CD4-positive, alpha-beta memory T cell (primary cell): ENCODE measurements around the gene ARID5B. TPM values are rescaled to one million over a fixed set of nuclear protein-coding genes. Genes with fewer than 3 reads are reported as not detected.

ENCODE experiments used
- CTCF ChIA-PET: fragments of 350-600 bp; sonication (Branson Sonifier 250); formaldehyde crosslinking; loops from one replicate; lab custom pipeline; 2021; ENCODE audit warnings: inconsistent platforms; ENCODE audit not compliant: partially characterized antibody; lab: Charles Lee
- POLR2A ChIA-PET: fragments of 350-600 bp; sonication (Branson Sonifier 250); formaldehyde crosslinking; loops from one replicate; lab custom pipeline; 2021; ENCODE audit not compliant: partially characterized antibody; lab: Charles Lee
- DNase-seq, 5 donors: peaks; one replicate each; pipeline versions ENCODE4 v3.0.0 to v3.0.0-alpha.2; 2020 to 2022; ENCODE audit warnings: mixed read lengths in 1 of 5
- H3K27ac ChIP-seq: one replicate; pipeline ENCODE4 v1.7.0; 2013; ENCODE audit warnings: low read depth, low read length
- H3K27me3 ChIP-seq: 2 replicates; pipeline ENCODE4 v1.7.0; 2013; ENCODE audit warnings: mild to moderate bottlenecking, low read length, moderate library complexity; ENCODE audit not compliant: insufficient read depth
- H3K36me3 ChIP-seq: 2 replicates; pipeline ENCODE4 v1.7.0; 2013; ENCODE audit warnings: mild to moderate bottlenecking, low read length, moderate library complexity; ENCODE audit not compliant: insufficient read depth
- H3K4me1 ChIP-seq: 2 replicates; pipeline ENCODE4 v1.7.0; 2013; ENCODE audit warnings: mild to moderate bottlenecking, low read length, moderate library complexity; ENCODE audit not compliant: insufficient read depth
- H3K4me3 ChIP-seq, 2 donors: one replicate each; pipeline ENCODE4 v1.7.0; 2013; ENCODE audit warnings: low read length in 2 of 2, mild to moderate bottlenecking in 1 of 2
- H3K9me3 ChIP-seq, 2 donors: one replicate each; pipeline ENCODE4 v1.7.0; 2013; ENCODE audit warnings: low read length in 2 of 2, control low read depth in 1 of 2; ENCODE audit not compliant: control insufficient read depth in 1 of 2
- H3K27ac Mint-ChIP-seq, 7 donors: one replicate each; pipeline ENCODE4 v1.8.0; 2020 to 2021; ENCODE audit warnings: mixed read lengths in 7 of 7, mild to moderate bottlenecking in 6 of 7, inconsistent platforms in 3 of 7, moderate library complexity in 3 of 7
- H3K27me3 Mint-ChIP-seq, 2 donors: one replicate each; pipeline ENCODE4 v1.8.0; 2020 to 2021; ENCODE audit warnings: mixed read lengths in 2 of 2
- H3K36me3 Mint-ChIP-seq, 2 donors: one replicate each; pipeline ENCODE4 v1.8.0; 2020 to 2021; ENCODE audit warnings: mixed read lengths in 2 of 2, inconsistent platforms in 1 of 2, mild to moderate bottlenecking in 1 of 2
- H3K4me1 Mint-ChIP-seq, 4 donors: one replicate each; pipeline ENCODE4 v1.8.0; 2020 to 2021; ENCODE audit warnings: mixed read lengths in 4 of 4, mild to moderate bottlenecking in 1 of 4
- H3K4me3 Mint-ChIP-seq, 8 donors: one replicate each; pipeline ENCODE4 v1.8.0; 2020 to 2021; ENCODE audit warnings: mixed read lengths in 8 of 8, mild to moderate bottlenecking in 7 of 8, moderate library complexity in 6 of 8, inconsistent platforms in 3 of 8
- H3K9me3 Mint-ChIP-seq, 8 donors: one replicate each; pipeline ENCODE4 v1.8.0; 2020 to 2021; ENCODE audit warnings: mixed read lengths in 8 of 8, mild to moderate bottlenecking in 5 of 8, inconsistent platforms in 3 of 8, moderate library complexity in 1 of 8
- intact Hi-C: fragments of 100-400 bp; cut with micrococcal nuclease; formaldehyde crosslinking; loops from one replicate; pipeline ENCODE4 v1.15.1; 2023
- polyA plus RNA-seq, 2 donors: library from polyadenylated mRNA; unstranded; fragments of 300-500 nt; fragmentation: Illumina TruSeq; gene quantifications; one replicate each; pipeline ENCODE4 v1.2.3, GENCODE V29; 2021
- total RNA-seq, 2 experiments: library from RNA; stranded (reverse); gene quantifications; one replicate each; pipeline ENCODE4 v1.2.3, GENCODE V29; 2021

The ARID5B gene
- total and polyA plus RNA-seq, 4 experiments from 2014 or later, result 30.9 to 49.6 (median 41.9) TPM

DNA sequence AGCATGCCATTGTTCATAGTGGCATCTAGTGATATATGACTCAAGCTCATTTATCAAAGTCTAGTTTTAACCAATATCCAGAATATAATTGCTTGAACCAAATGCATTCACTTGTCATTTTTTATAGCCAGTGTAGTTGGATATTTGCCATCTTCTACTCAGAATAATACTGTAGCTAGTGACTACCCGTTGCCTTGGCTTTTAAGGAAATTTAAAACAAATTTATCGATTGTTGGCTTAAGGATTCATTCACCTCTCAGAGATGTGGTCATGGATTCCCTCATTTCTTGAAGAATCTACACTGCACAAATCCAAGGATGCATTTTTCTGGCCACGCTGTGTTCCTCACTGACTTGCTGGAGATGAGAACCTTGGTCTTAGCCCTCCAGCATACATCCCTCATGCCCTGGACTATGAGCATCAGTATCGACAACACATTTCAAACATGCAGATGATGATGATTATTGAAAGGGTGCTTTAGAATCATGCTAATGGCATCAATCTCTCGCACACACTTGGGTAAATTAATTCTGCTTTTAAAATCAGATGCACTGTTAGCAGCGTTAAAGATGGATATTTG, 8.8 kb downstream of the ARID5B start:
- ChIA-PET CTCF (no interaction called here), POLR2A (interaction anchor here (1.1 kb wide), 1 partner anchor 111 kb away, joined by 3 read pairs; no protein-coding TSS in a partner anchor)
- intact Hi-C loops, result no loop called here
- Histone ChIP-seq H3K27me3 (no peaks in the 10 kb centered on the region), H3K27ac (no peak overlapping the region), H3K9me3 (no peaks in the 10 kb centered on the region), H3K4me3 (no peak overlapping the region), H3K4me1 (peaks cover 38% of the 10 kb centered on the region), H3K36me3 (peaks cover 6% of the 10 kb centered on the region)
- Mint-ChIP-seq H3K4me1 (peaks cover 46 to 75% (median 61%) of the 10 kb centered on the region in 4 donors), H3K36me3 (peaks cover 36 to 39% of the 10 kb centered on the region in 2 donors), H3K9me3 (no peaks in the 10 kb centered on the region), H3K27me3 (no peaks in the 10 kb centered on the region), H3K4me3 (no peak overlapping the region), H3K27ac (peak overlapping the region in 1 of 7 donors; percentile 42)
- no peak for DNase-seq

GRCh38 chr10:61910894-61911293, 9.4 kb downstream of the ARID5B start:
- H3K4me3 ChIP-seq, result no peak overlapping the region
- H3K27ac Mint-ChIP-seq, result peak overlapping the region in 3 of 7 donors; percentile 42 to 63 (median 48)
- intact Hi-C loops, result no loop called here
- H3K36me3 ChIP-seq, result peaks cover 8% of the 10 kb centered on the region
- ChIA-PET POLR2A (interaction anchor here (1.1 kb wide), 1 partner anchor 111 kb away, joined by 3 read pairs; no protein-coding TSS in a partner anchor), CTCF (interaction anchor here (1.3 kb wide), 1 partner anchor 8 kb away, joined by 3 read pairs; no protein-coding TSS in a partner anchor)
- no peaks in the 10 kb centered on the region for H3K27me3 Mint-ChIP-seq
- H3K9me3 Mint-ChIP-seq, result no peaks in the 10 kb centered on the region
- no peak overlapping the region for H3K4me3 Mint-ChIP-seq
- H3K4me1 ChIP-seq, result peaks cover 33% of the 10 kb centered on the region
- DNase-seq, result no peak
- peaks cover 44 to 73% (median 58%) of the 10 kb centered on the region in 4 donors for H3K4me1 Mint-ChIP-seq
- H3K36me3 Mint-ChIP-seq, result peaks cover 41 to 44% of the 10 kb centered on the region in 2 donors
- no peaks in the 10 kb centered on the region for H3K9me3 ChIP-seq
- H3K27ac ChIP-seq, result no peak overlapping the region
- H3K27me3 ChIP-seq, result no peaks in the 10 kb centered on the region

GRCh38 chr10:61911425-61911824, 9.9 kb downstream of the ARID5B start:
- no peak overlapping the region for H3K27ac ChIP-seq
- Mint-ChIP-seq H3K36me3 (peaks cover 42 to 45% of the 10 kb centered on the region in 2 donors), H3K27me3 (no peaks in the 10 kb centered on the region), H3K4me3 (no peak overlapping the region), H3K9me3 (no peaks in the 10 kb centered on the region), H3K27ac (peak overlapping the region in 2 of 7 donors; percentile 3 to 60), H3K4me1 (peaks cover 42 to 70% (median 55%) of the 10 kb centered on the region in 4 donors)
- CTCF ChIA-PET, result interaction anchor here (1.0 to 1.3 kb wide), 2 partner anchors 8 to 9 kb away, joined by 3 read pairs; no protein-coding TSS in a partner anchor
- DNase-seq, result no peak
- H3K36me3 ChIP-seq, result peaks cover 8% of the 10 kb centered on the region
- no peaks in the 10 kb centered on the region for H3K9me3 ChIP-seq
- POLR2A ChIA-PET, result interaction anchor here (0.6 to 1.1 kb wide), 2 partner anchors 8 to 73 kb away, joined by 4 read pairs; no protein-coding TSS in a partner anchor
- intact Hi-C loops, result no loop called here
- H3K27me3 ChIP-seq, result no peaks in the 10 kb centered on the region
- H3K4me1 ChIP-seq, result peaks cover 29% of the 10 kb centered on the region
- no peak overlapping the region for H3K4me3 ChIP-seq

DNA sequence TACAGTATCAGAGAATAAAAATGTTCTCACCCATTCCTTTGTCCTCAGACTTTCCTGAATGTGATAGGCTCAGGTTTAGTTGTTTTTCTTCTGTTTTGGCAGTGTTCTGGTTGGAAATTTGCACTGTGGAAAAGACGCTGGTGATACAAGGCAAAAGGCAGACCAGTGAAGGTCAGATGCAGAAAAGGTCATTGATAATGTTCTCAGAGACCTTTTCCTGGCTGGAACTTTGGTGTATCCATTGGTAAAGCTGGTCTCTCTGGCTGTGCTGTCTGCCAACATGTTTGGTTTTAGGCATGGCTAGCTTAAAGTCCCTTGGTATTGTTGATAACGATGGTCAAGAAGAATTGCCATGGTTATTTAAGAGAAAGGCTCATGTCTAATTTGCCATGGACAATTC, 11.5 kb downstream of the ARID5B start:
- no peak overlapping the region for H3K4me3 Mint-ChIP-seq
- no peaks in the 10 kb centered on the region for H3K27me3 Mint-ChIP-seq
- CTCF ChIA-PET, result interaction anchor here (1.3 kb wide), 1 partner anchor 10 kb away, joined by 4 read pairs; no protein-coding TSS in a partner anchor

DNA sequence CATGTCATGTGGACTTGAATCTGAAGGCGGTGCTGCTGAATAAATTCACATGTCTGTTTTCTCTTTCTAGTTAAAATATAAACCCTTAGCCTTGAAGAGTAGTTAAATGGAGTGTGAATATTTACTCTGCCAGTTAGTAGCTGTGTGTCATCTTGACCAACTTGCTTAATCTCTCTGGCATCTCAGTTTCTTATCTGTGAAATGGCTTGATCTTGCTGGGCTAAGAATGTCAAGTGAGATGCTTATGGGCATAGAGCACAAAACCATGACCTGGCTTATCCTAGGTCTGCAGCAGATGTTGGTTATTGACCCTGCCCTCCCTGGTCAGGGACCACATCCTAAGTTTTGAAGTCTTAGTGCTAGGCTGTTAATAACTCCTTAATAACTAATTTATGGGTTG, 16.6 kb downstream of the ARID5B start:
- Mint-ChIP-seq H3K9me3 (peaks cover 0 to 10% (median 6%) of the 10 kb centered on the region in 8 donors), H3K27me3 (no peaks in the 10 kb centered on the region), H3K36me3 (peaks cover 51 to 59% of the 10 kb centered on the region in 2 donors), H3K4me1 (peaks cover 35 to 68% (median 54%) of the 10 kb centered on the region in 4 donors), H3K27ac (peak overlapping the region in 2 of 7 donors; percentile 57 to 72), H3K4me3 (peak overlapping the region in 1 of 8 donors; percentile 43)
- intact Hi-C loops, result no loop called here
- Histone ChIP-seq H3K36me3 (peaks cover 12% of the 10 kb centered on the region), H3K4me1 (peaks cover 32% of the 10 kb centered on the region), H3K27ac (no peak overlapping the region), H3K9me3 (no peaks in the 10 kb centered on the region), H3K27me3 (no peaks in the 10 kb centered on the region), H3K4me3 (no peak overlapping the region)
- CTCF ChIA-PET, result interaction anchor here (0.6 to 2.3 kb wide), 3 partner anchors 12 to 1150 kb away, joined by 3 to 8 read pairs (median 3); no protein-coding TSS in a partner anchor
- no peak for DNase-seq
- POLR2A ChIA-PET, result interaction anchor here (0.9 to 2.7 kb wide), 2 partner anchors 12 to 16 kb away, joined by 4 to 7 read pairs; no protein-coding TSS in a partner anchor

More for the DNA sequence above, 11.5 kb downstream of the ARID5B start:
- no peak overlapping the region for H3K27ac ChIP-seq
- peaks cover 55 to 56% of the 10 kb centered on the region in 2 donors for H3K36me3 Mint-ChIP-seq
- H3K27ac Mint-ChIP-seq, result peak overlapping the region in 1 of 7 donors; percentile 31
- H3K4me3 ChIP-seq, result no peak overlapping the region
- H3K4me1 Mint-ChIP-seq, result peaks cover 44 to 74% (median 61%) of the 10 kb centered on the region in 4 donors
- peaks cover 22% of the 10 kb centered on the region for H3K4me1 ChIP-seq
- no peaks in the 10 kb centered on the region for H3K9me3 ChIP-seq
- no peaks in the 10 kb centered on the region for H3K27me3 ChIP-seq
- peaks cover 0 to 6% (median 4%) of the 10 kb centered on the region in 8 donors for H3K9me3 Mint-ChIP-seq
- H3K36me3 ChIP-seq, result peaks cover 12% of the 10 kb centered on the region
- no peak for DNase-seq
- POLR2A ChIA-PET, result interaction anchor here (1.0 to 1.4 kb wide), 2 partner anchors 13 to 21 kb away, joined by 3 to 4 read pairs; no protein-coding TSS in a partner anchor
- intact Hi-C loops, result no loop called here

DNA sequence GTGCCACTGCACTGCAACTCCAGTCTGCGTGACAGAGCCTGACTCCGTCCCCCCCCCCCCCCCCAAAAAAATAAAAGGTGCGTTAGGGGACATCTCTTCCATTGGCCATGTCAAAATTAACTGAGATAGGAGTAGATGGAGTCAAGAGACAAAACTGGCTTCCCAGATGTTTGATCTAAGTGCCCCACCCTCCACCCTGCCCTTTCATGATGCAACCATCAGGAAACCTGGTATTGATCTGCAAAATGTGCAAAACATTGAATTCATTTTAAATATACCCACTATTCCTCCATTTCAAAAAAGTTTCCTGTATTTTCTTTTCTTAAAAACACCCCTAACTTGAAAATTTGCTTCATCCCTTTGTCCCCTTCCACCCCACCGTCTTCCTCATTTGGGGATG, 17.5 kb downstream of the ARID5B start:
- Mint-ChIP-seq H3K27me3 (no peaks in the 10 kb centered on the region), H3K27ac (peak overlapping the region in 1 of 7 donors; percentile 18), H3K36me3 (peaks cover 53 to 61% of the 10 kb centered on the region in 2 donors), H3K4me1 (peaks cover 42 to 67% (median 58%) of the 10 kb centered on the region in 4 donors), H3K9me3 (peaks cover 0 to 10% (median 6%) of the 10 kb centered on the region in 8 donors), H3K4me3 (peak overlapping the region in 2 of 8 donors; percentile 24 to 47)
- Histone ChIP-seq H3K9me3 (no peaks in the 10 kb centered on the region), H3K36me3 (peaks cover 20% of the 10 kb centered on the region), H3K27me3 (no peaks in the 10 kb centered on the region), H3K27ac (no peak overlapping the region), H3K4me1 (peaks cover 40% of the 10 kb centered on the region), H3K4me3 (no peak overlapping the region)
- intact Hi-C loops, result no loop called here
- POLR2A ChIA-PET, result no interaction called here
- DNase-seq, result no peak
- CTCF ChIA-PET, result no interaction called here
